ENCODE data around the gene TXNRD1. TPM values are rescaled to one million over a fixed set of nuclear protein-coding genes. Genes with fewer than 3 reads are reported as not detected.
"Not testable (repeated sequence)": the region's sequence is repeated elsewhere in the genome, so short reads cannot be mapped to it uniquely, and the experiment has no call there.

Gene TXNRD1
- total RNA-seq, 1 experiment from 2014 or later: 396 TPM

GRCh38 chr12:104237930-104238329 lies 22.4 kb downstream of the TXNRD1 start:
- DNase-seq (ENCODE audit: low read depth): no peak

DNA sequence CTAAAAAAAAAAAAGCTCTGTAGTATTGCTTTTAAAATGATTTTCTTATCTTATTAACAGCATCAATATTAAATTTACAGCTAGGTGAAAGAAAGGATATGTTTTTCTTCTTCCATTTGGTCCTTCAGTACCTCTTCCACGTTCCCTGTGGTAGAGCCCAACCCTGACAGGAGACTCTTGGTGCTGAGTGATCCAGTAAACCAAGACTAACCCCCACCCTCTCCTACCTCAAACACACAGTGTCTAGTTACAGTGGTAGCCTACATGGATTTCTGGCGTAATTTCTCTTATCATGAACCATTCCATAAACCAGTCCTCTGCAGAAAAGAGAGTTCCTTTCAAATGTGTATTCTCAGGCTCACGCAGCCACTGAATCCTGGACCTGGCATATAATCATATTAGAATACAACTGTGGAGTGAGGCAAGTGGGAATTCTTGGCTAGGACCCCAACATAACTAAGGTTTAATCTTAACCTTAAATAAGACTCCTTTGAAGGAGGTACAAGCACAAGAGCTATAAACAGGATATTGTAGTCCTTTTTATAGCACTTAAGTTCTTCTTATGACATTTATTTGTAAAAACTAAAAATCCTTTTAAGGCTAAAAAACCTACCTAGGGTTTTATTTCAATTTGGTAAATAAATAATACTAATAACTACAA lies 27.1 kb downstream of the TXNRD1 start:
- no peak for DNase-seq (ENCODE audit: low read depth)

- no peak for DNase-seq (ENCODE audit: low read depth)
These were observed 28.0 kb downstream of the TXNRD1 start for GRCh38 chr12:104243551-104243950.

- no peak for DNase-seq (ENCODE audit: low read depth)
These were observed 28.4 kb downstream of the TXNRD1 start for GRCh38 chr12:104243971-104244370.

GRCh38 chr12:104247698-104248097 lies 32.1 kb downstream of the TXNRD1 start:
- DNase-seq (ENCODE audit: low read depth): no peak

DNA sequence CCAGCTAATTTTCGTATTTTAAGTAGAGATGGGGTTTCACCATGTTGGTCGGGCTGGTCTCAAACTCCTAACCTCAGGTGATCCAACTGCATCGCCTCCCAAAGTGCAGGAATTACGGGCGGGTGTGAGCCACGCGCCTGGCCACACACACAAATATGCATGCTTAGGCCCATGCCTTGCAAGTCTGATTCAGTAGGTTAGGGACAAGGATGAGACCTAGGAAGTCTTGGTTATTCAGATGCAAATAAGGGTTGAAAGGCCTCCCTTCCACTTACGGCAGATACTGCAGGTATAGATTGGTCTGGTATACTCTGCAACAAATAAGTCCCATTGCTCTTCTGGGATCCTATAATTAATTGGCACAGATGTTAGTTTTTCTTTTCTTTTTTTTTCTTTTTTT lies 32.9 kb downstream of the TXNRD1 start:
- no peak for DNase-seq (ENCODE audit: low read depth)

DNA sequence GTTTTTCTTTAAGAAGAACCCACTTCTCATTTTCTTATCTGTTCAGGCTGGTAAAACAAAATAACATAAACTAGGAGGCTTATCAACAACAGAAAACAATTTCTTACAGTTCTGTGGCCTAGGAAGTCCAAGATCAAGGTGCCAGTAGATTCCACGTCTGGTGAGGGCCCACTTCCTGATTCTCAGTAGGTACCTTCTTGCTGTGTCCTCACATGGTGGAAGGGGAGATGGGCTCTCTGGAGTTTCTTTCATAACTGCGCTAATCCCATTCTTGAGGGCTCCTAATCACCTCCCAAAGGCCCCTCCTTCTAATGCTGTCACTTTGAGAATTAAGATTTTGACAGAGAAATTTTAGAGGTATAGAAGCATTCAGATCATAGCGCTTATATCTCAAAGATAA lies 33.4 kb downstream of the TXNRD1 start:
- no peak for DNase-seq (ENCODE audit: low read depth)

DNA sequence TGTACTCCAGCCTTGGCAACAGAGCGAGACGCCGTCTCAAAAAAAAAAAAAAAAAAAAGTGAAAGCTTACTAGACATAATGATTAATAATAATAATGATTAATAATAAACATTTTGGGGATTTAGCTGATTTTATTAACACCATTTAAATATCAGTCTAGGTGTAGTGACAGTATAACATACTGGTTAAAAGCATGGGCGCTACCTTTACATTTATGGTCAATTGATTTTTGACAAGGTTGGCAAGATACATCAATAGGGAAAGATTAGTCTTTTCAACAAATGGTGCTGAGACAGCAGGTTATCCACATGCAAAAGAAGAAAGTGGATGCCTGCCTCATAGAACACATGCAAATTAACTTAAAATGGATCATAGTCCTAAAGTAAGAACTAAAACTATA lies 34.3 kb downstream of the TXNRD1 start:
- DNase-seq (ENCODE audit: low read depth): no peak

GRCh38 chr12:104250366-104251125 lies 35.0 kb downstream of the TXNRD1 start:
- DNase-seq (ENCODE audit: low read depth): no peak

DNA sequence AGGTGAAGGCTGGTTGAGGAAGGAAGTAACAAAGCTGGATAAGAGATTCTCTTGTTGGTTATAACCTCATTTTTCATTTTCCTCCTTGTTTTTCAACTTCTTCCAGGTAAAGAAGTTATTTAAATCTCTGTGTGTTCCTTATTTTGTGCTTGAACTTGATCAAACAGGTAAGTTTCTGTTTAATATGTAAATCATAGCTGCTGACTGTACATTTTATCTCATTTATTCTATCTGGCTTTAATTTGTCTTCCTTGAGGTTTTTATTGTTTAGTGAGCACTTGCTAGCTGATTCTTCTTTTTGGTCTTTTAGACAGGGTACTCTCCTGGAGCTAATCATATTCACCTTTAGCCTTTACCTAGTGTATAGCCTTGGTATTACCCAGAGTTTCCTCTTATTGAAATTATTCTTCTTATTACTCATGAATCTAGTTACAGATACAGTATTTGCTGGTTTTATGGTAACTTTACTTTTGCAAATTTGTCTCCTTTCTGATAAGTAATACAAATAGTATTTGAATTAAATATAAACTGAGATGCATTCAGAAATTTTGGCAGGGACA lies 42.4 kb downstream of the TXNRD1 start:
- DNase-seq (ENCODE audit: low read depth): no peak

GRCh38 chr12:104258476-104259067 lies 43.0 kb downstream of the TXNRD1 start:
- DNase-seq (ENCODE audit: low read depth): no peak

- DNase-seq (ENCODE audit: low read depth): no peak
These were observed 47.4 kb downstream of the TXNRD1 start for GRCh38 chr12:104263026-104263425.

DNA sequence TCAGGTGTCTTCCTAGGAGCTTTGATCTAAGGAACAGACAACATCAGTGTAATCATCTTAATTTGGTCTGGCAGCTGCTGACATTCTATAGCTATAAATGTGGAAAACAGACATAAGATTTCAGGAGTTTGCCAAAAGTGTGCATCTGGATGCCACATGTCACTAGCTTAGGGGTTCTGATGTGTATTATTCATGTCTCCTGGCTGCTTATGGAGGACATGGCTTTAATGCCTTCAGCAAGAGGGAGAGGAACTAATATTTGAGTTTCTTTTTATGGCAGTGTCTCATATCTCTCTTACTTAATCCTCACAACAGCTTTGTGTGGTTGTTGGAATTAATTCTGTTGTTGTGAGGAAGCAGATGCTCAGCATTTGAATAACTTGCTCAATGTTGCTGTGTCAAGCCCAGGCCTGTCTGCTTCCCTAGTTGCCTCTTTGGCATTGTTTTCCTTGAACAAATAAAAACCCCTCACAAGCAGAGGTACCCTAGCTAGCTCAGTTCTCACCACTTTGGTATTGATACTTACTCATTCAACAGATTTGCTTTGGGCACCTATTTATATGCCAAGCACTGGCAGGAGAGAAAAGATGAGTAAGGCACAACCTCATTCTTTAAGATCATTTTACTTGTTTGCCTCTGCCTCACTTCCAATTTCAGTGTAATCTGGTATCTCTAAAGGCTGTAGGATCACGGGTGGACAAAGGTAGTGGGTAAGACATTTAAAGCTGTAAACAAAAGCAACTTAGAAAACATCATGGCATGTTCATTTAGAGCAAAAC lies 48.2 kb downstream of the TXNRD1 start:
- no peak for DNase-seq (ENCODE audit: low read depth)

GRCh38 chr12:104265436-104265835 lies 49.9 kb downstream of the TXNRD1 start:
- not testable (repeated sequence) for DNase-seq (ENCODE audit: low read depth)

DNA sequence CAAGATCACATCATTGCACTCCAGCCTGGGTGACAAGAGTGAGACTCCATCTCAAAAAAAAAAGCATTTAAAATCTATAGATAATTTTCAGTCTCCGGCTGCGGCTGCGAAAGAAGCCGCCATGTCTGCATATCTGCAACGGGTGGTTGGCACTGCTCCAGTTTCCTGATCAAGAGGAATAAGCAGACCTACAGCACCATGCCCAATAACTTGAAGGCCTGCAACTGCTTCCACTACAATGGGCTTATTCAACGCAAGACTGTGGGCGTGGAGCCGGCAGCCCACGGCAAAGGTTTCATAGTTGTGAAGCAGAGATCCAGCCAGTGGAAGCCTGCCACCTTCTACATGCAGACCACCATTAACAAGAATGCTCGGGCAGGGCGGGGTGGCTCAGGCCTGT lies 57.4 kb downstream of the TXNRD1 start:
- DNase-seq (ENCODE audit: low read depth): no peak

GRCh38 chr12:104273503-104273902 lies 57.9 kb downstream of the TXNRD1 start:
- DNase-seq (ENCODE audit: low read depth): no peak

DNA sequence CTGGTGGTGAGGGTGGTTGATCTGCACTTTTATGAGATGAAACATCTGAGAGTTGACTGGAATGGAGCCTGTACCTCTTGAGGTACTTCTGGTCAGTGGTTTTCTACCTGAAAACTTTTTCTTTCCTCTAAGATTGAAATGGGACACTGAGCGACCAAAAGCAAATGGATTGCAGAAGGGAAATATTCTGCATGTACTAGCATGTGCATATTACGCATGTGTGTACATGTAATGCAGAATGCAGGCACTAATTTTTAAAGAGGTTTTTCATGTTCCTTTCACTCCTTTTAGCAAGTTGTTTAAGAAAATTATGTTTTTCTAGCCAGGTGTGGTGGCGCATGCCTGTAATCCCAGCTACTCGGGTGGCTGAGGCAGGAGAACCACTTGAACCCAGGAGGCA lies 59.2 kb downstream of the TXNRD1 start:
- DNase-seq (ENCODE audit: low read depth): no peak

- DNase-seq (ENCODE audit: low read depth): no peak
These were observed 60.1 kb downstream of the TXNRD1 start for GRCh38 chr12:104275689-104276088.

DNA sequence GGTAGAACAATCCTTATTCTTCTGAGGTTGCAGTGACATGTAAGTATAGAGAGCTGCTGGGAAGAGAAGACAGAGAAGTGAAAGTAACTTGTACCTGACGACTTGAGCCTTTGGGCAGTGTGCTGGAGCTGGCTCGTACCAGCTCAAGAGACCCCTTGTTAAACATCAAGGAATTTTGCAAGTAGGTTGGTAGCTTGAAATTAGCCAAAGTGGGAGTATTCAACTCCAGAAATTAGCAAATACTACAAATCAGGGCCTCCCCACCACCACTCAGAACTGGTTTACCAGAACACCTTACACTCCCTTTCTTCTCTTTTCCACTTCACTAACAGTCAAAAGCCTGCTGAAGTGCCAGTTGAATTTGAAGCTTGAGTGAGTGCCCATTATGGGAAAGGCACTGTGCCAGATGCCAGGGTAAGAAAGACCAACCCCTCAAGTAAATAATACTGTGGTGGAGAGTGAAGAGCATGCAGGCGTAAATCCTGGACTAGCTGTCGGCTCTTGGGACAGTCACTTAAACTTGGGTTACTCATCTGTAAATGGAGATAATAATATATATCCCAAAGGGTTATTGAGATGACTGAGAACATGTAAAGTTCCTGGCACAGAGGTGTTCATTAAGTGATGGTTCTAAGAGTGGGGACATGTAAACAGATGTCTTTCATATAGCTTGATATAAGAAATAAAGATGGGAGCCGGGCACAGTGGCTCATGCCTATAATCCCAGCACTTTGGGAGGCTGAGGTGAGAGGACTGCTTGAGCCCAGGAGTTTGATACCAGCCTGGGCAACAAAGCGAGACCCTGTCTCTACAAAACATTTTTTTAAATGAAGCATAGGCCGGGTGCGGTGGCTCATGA lies 60.9 kb downstream of the TXNRD1 start:
- DNase-seq (ENCODE audit: low read depth): no peak

DNA sequence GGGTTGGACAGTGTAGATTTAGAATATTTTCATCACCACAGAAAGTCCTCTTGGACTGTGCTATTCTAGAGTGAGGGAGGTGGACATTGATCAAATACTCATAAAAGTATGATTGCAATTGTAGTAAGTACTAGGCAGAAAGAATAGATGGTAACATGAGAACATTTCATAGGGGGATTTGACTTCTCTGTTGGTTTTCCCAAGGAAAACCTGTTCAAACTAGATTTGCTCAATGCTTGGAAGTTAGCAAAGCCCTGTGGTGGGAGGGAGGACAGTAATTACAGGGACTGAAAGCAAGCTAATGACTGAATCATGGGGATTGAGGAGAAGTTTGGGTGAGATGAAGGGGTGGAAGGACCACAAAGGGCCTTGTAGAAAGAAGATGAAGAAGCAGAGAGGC lies 63.6 kb downstream of the TXNRD1 start:
- DNase-seq (ENCODE audit: low read depth): no peak

- peak; percentile 42 for DNase-seq (ENCODE audit: low read depth)
These were observed 64.5 kb downstream of the TXNRD1 start for GRCh38 chr12:104280111-104280510.
